GM18505 (cell line): Measurements from ENCODE around the gene ADAD2.

Source experiments
- ATAC-seq: cut with Tn5 transposase; IDR thresholded peaks from one replicate; pipeline ENCODE4 v1.9.1; 2021; ENCODE audit not compliant: unreplicated experiment
- POLR2A ChIP-seq: IDR thresholded peaks from 4 replicates; pipeline ENCODE4 v1.6.1; 2011; ENCODE audit warnings: borderline replicate concordance; ENCODE audit not compliant: insufficient read depth, insufficient read length; ENCODE audit errors: extremely low read depth

ADAD2 gene

DNA sequence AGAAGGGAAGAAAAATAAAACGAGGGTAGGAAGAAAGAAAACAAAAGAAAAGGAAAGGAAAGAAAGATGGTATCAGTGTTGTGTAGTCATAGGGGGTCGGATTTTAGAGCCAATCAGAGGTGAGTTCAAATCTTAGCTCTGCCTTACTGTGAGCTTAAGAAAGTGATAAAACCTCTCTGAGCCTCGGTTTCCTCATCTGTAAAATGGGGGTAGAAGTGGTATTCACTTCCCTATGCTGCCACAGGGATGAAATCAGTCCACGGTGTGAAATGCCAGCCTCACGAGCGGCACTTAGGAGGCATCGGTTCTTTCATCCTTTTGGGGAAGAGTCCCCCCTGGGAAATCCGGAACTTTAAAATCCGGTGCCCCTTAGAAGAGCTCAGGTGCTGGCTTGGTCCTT lies 42.8 kb downstream of the ADAD2 start:
- no peak for ATAC-seq
- no peak for TF ChIP-seq POLR2A

GRCh38 chr16:84234321-84235241 lies 43.6 kb downstream of the ADAD2 start:
- ATAC-seq: no peak
- no peak for TF ChIP-seq POLR2A

- ATAC-seq: no peak
- no peak for TF ChIP-seq POLR2A
Measured at GRCh38 chr16:84236671-84237070, 45.7 kb downstream of the ADAD2 start.

GRCh38 chr16:84237994-84238750 lies 47.2 kb downstream of the ADAD2 start:
- no peak for TF ChIP-seq POLR2A
- ATAC-seq: no peak

DNA sequence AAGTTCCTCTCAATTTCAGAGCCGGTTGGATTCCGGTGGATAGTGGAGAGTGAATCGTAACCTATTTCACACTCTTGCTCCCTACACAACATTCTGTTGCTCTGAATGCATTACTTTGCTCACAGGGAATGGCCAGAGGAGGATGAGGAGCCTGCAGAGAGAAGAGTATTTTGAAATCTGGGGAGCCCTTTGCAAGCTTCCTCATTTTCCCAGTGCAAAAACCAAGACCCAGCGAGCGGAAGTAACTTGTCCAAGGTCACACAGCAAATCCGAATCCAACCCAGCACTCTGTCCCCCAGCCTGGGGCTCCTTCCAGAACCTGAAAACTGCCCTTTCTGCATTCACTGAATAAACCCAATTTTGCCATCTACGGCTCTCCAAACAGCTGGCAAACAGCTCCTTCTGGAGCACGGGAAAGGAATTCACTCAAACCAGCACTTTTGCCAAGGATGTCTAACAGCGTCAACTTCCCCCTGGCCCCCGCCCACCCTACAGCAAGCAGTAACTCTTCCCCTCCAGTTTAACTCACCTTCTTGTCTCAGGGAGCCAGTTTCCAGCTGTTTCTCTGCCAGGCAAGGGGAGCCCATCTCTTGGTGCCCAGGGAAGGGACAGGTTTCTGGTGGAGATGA lies 48.3 kb downstream of the ADAD2 start:
- ATAC-seq: no peak
- TF ChIP-seq POLR2A: no peak

- TF ChIP-seq POLR2A: no peak
- no peak for ATAC-seq
Measured at GRCh38 chr16:84239909-84240308, 49.0 kb downstream of the ADAD2 start, which contains the start of gene KCNG4. KCNG4 (minus strand) TSS chr16:84240012; CDS start chr16:84237485, 2,527 bp downstream.

GRCh38 chr16:84240455-84240854 lies 49.5 kb downstream of the ADAD2 start:
- no peak for TF ChIP-seq POLR2A
- no peak for ATAC-seq

DNA sequence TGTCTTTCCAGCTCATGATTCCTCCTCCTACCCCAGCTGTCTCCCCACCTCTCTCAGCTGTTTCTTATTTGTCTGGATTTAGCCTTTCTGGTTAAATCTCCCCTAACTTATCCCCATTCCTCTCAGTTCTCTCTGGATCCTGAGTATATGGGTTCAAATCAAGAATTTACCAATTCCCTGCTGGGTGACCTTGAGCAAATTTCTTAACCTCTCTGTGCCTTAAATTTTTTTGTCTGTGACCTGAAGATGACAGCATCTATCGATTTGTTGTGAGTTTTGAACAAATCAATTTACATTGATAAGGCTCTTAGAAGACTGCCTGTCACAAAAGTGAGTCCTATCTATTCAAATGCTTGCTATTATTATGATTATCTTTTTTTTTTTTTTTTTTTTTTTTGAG lies 50.8 kb downstream of the ADAD2 start:
- ATAC-seq: no peak
- TF ChIP-seq POLR2A: no peak

DNA sequence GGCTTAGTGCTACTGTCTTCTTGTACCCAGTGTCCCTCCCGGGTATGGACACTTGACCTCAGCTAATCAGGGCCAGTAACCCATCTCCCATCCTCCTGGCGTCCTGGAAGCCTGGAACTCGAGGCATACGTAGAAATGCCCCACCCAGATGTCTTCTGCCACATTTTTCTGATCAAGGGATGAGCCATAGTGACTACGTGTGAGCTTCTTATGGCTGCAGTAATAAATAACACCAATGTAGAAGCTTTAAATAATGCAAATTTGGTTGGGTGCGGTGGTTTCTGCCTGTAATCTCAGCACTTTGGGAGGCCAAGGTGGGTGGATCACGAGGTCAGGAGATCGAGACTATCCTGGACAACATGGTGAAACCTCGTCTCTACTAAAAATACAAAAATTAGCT lies 51.9 kb downstream of the ADAD2 start:
- no peak for ATAC-seq

GRCh38 chr16:84243732-84244131 lies 52.8 kb downstream of the ADAD2 start:
- ATAC-seq: no peak
- TF ChIP-seq POLR2A: no peak

More for the DNA sequence above, 51.9 kb downstream of the ADAD2 start:
- TF ChIP-seq POLR2A: no peak

- no peak for ATAC-seq
- TF ChIP-seq POLR2A: no peak
Measured at GRCh38 chr16:84244728-84245127, 53.8 kb downstream of the ADAD2 start.

- ATAC-seq: no peak
- no peak for TF ChIP-seq POLR2A
Measured at GRCh38 chr16:84245956-84246678, 55.2 kb downstream of the ADAD2 start.

GRCh38 chr16:84246679-84247077 lies 55.7 kb downstream of the ADAD2 start:
- no peak for ATAC-seq
- TF ChIP-seq POLR2A: no peak
